ENCODE measurements around the gene IRAK1BP1. TPM values are rescaled to one million over a fixed set of nuclear protein-coding genes. Genes with fewer than 3 reads are reported as not detected.

The IRAK1BP1 gene
- 1 to 10 TPM; 2.9 to 3.1 TPM for total RNA-seq
- 0.99 TPM for polyA plus RNA-seq

GRCh38 chr6:78867370-78868040 lies at the start of gene IRAK1BP1:
TSS of gene IRAK1BP1 (plus strand) at chr6:78867551. CDS start at chr6:78867577, 26 bp downstream.
- Histone ChIP-seq H3K4me1 (ENCODE audit: insufficient read depth, low read length) (peaks cover 12% of the 10 kb centered on the region), H3K36me3 (ENCODE audit: insufficient read depth, low read length) (no peaks in the 10 kb centered on the region), H3K27me3 (ENCODE audit: insufficient read depth, low read length, poor library complexity, severe bottlenecking) (no peaks in the 10 kb centered on the region), H3K4me3 (ENCODE audit: low read length) (peak within 1 kb of the TSS; percentile 90), H3K27ac (ENCODE audit: low read depth, low read length) (peak within 1 kb of the TSS; percentile 92), H3K9me3 (ENCODE audit: low read length) (no peaks in the 10 kb centered on the region)
- DNase-seq, result peak; percentile 56 to 84 (median 73)
- Mint-ChIP-seq H3K27me3 (peaks cover 0 to 4% of the 10 kb centered on the region in 2 donors), H3K4me1 (peaks cover 18 to 26% (median 26%) of the 10 kb centered on the region in 3 donors), H3K9me3 (no peaks in the 10 kb centered on the region), H3K36me3 (peaks cover 5 to 19% (median 7%) of the 10 kb centered on the region in 3 donors), H3K27ac (peak within 1 kb of the TSS; percentile 89 to 99 (median 96)), H3K4me3 (peak within 1 kb of the TSS; percentile 92 to 100 (median 98))
- CTCF ChIA-PET, result no interaction called here
- POLR2A ChIA-PET, result interaction anchor here (0.7 kb wide), 1 partner anchor 365 kb away, joined by 3 read pairs; no protein-coding TSS in a partner anchor

GRCh38 chr6:78824045-78824444 lies 43.3 kb upstream of the IRAK1BP1 start:
- H3K27me3 Mint-ChIP-seq, result peaks cover 2 to 3% of the 10 kb centered on the region in 2 donors
- H3K27me3 ChIP-seq (ENCODE audit: insufficient read depth, low read length, poor library complexity, severe bottlenecking), result no peaks in the 10 kb centered on the region
- ChIA-PET CTCF (no interaction called here), POLR2A (no interaction called here)
- DNase-seq, result no peak
- H3K9me3 ChIP-seq (ENCODE audit: low read length), result no peaks in the 10 kb centered on the region
- no peaks in the 10 kb centered on the region for H3K4me1 ChIP-seq (ENCODE audit: insufficient read depth, low read length)
- no peaks in the 10 kb centered on the region for H3K4me1 Mint-ChIP-seq
- H3K36me3 Mint-ChIP-seq, result no peaks in the 10 kb centered on the region
- H3K27ac Mint-ChIP-seq, result no peak overlapping the region
- no peak overlapping the region for H3K4me3 Mint-ChIP-seq
- H3K4me3 ChIP-seq (ENCODE audit: low read length), result no peak overlapping the region
- H3K27ac ChIP-seq (ENCODE audit: low read depth, low read length), result no peak overlapping the region
- H3K9me3 Mint-ChIP-seq, result peaks cover 0 to 9% (median 2%) of the 10 kb centered on the region in 5 donors
- no peaks in the 10 kb centered on the region for H3K36me3 ChIP-seq (ENCODE audit: insufficient read depth, low read length)

- POLR2A ChIA-PET, result no interaction called here
- H3K4me3 Mint-ChIP-seq, result no peak overlapping the region
- H3K9me3 Mint-ChIP-seq, result no peaks in the 10 kb centered on the region
Measured at GRCh38 chr6:78829407-78829806, 37.9 kb upstream of the IRAK1BP1 start.

DNA sequence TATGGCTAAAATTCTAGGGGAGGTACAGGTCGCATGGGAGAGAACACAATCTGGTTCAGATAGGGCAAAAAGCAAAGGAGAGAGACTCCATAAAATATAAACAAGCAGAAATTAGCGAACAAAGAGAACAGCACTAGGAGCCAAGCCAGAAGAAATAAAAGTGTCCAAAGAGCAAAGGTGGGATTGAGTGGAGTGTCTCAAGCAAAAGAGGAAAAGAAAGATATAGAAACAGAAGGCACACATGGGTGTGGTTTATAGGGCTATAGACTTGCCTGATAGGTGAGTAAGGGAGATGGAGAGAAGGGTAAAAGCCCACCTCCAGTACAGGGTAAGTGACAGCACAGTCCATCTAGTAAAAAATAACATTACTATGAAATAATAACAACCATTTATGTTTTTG lies 36.5 kb upstream of the IRAK1BP1 start:
- H3K27me3 ChIP-seq (ENCODE audit: insufficient read depth, low read length, poor library complexity, severe bottlenecking), result no peaks in the 10 kb centered on the region
- no peak overlapping the region for H3K27ac Mint-ChIP-seq
- POLR2A ChIA-PET, result no interaction called here
- no peaks in the 10 kb centered on the region for H3K36me3 ChIP-seq (ENCODE audit: insufficient read depth, low read length)
- H3K27me3 Mint-ChIP-seq, result peaks cover 0 to 20% of the 10 kb centered on the region in 2 donors
- DNase-seq, result no peak
- no peak overlapping the region for H3K4me3 ChIP-seq (ENCODE audit: low read length)
- no peaks in the 10 kb centered on the region for H3K9me3 Mint-ChIP-seq
- CTCF ChIA-PET, result no interaction called here
- H3K27ac ChIP-seq (ENCODE audit: low read depth, low read length), result no peak overlapping the region
- H3K4me1 ChIP-seq (ENCODE audit: insufficient read depth, low read length), result no peaks in the 10 kb centered on the region
- no peak overlapping the region for H3K4me3 Mint-ChIP-seq
- H3K36me3 Mint-ChIP-seq, result no peaks in the 10 kb centered on the region
- no peaks in the 10 kb centered on the region for H3K4me1 Mint-ChIP-seq
- H3K9me3 ChIP-seq (ENCODE audit: low read length), result no peaks in the 10 kb centered on the region

More at GRCh38 chr6:78829407-78829806, 37.9 kb upstream of the IRAK1BP1 start:
- Histone ChIP-seq H3K27ac (ENCODE audit: low read depth, low read length) (no peak overlapping the region), H3K9me3 (ENCODE audit: low read length) (no peaks in the 10 kb centered on the region), H3K4me1 (ENCODE audit: insufficient read depth, low read length) (no peaks in the 10 kb centered on the region), H3K36me3 (ENCODE audit: insufficient read depth, low read length) (no peaks in the 10 kb centered on the region), H3K27me3 (ENCODE audit: insufficient read depth, low read length, poor library complexity, severe bottlenecking) (no peaks in the 10 kb centered on the region), H3K4me3 (ENCODE audit: low read length) (no peak overlapping the region)
- no peak overlapping the region for H3K27ac Mint-ChIP-seq
- H3K4me1 Mint-ChIP-seq, result no peaks in the 10 kb centered on the region
- CTCF ChIA-PET, result no interaction called here
- H3K27me3 Mint-ChIP-seq, result peaks cover 0 to 15% of the 10 kb centered on the region in 2 donors
- DNase-seq, result no peak
- H3K36me3 Mint-ChIP-seq, result no peaks in the 10 kb centered on the region

DNA sequence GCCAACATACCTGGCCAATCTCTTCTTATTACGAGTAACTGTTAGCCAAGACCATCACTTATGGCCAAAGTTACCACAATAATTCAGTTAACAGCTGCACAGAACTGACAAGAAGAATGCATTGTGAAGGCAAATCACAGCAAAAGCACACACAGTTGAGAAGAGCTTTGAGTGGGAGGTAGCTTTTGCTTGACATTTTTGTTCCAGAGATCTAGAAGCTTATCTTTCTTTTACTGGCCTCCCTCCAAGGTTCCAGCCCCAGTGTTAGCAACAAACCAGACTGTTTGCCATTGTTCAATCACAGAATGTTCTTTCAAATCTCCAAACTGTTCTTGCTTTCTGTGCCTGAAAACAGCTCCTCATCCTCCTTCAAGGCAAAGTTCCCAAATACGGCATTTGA lies 35.9 kb upstream of the IRAK1BP1 start:
- ChIA-PET CTCF (no interaction called here), POLR2A (no interaction called here)
- Mint-ChIP-seq H3K4me3 (no peak overlapping the region), H3K36me3 (no peaks in the 10 kb centered on the region), H3K27ac (no peak overlapping the region), H3K27me3 (peaks cover 0 to 22% of the 10 kb centered on the region in 2 donors), H3K4me1 (no peaks in the 10 kb centered on the region), H3K9me3 (no peaks in the 10 kb centered on the region)
- Histone ChIP-seq H3K27ac (ENCODE audit: low read depth, low read length) (no peak overlapping the region), H3K4me3 (ENCODE audit: low read length) (no peak overlapping the region), H3K9me3 (ENCODE audit: low read length) (no peaks in the 10 kb centered on the region), H3K4me1 (ENCODE audit: insufficient read depth, low read length) (no peaks in the 10 kb centered on the region), H3K36me3 (ENCODE audit: insufficient read depth, low read length) (no peaks in the 10 kb centered on the region), H3K27me3 (ENCODE audit: insufficient read depth, low read length, poor library complexity, severe bottlenecking) (no peaks in the 10 kb centered on the region)
- no peak for DNase-seq

- POLR2A ChIA-PET, result no interaction called here
Measured at GRCh38 chr6:78832091-78832808, 35.1 kb upstream of the IRAK1BP1 start.

GRCh38 chr6:78835817-78836216 lies 31.5 kb upstream of the IRAK1BP1 start:
- H3K9me3 Mint-ChIP-seq, result peaks cover 0 to 4% (median 0%) of the 10 kb centered on the region in 5 donors
- H3K4me3 ChIP-seq (ENCODE audit: low read length), result no peak overlapping the region
- no peaks in the 10 kb centered on the region for H3K9me3 ChIP-seq (ENCODE audit: low read length)
- DNase-seq, result no peak
- ChIA-PET POLR2A (no interaction called here), CTCF (no interaction called here)
- H3K36me3 Mint-ChIP-seq, result no peaks in the 10 kb centered on the region
- no peaks in the 10 kb centered on the region for H3K36me3 ChIP-seq (ENCODE audit: insufficient read depth, low read length)
- H3K4me1 ChIP-seq (ENCODE audit: insufficient read depth, low read length), result no peaks in the 10 kb centered on the region
- peaks cover 10 to 39% of the 10 kb centered on the region in 2 donors for H3K27me3 Mint-ChIP-seq
- no peak overlapping the region for H3K4me3 Mint-ChIP-seq
- no peak overlapping the region for H3K27ac Mint-ChIP-seq
- no peaks in the 10 kb centered on the region for H3K4me1 Mint-ChIP-seq
- H3K27ac ChIP-seq (ENCODE audit: low read depth, low read length), result no peak overlapping the region
- no peaks in the 10 kb centered on the region for H3K27me3 ChIP-seq (ENCODE audit: insufficient read depth, low read length, poor library complexity, severe bottlenecking)

More at GRCh38 chr6:78832091-78832808, 35.1 kb upstream of the IRAK1BP1 start:
- H3K27ac Mint-ChIP-seq, result no peak overlapping the region
- peaks cover 5 to 29% of the 10 kb centered on the region in 2 donors for H3K27me3 Mint-ChIP-seq
- CTCF ChIA-PET, result no interaction called here
- H3K4me1 Mint-ChIP-seq, result no peaks in the 10 kb centered on the region
- Histone ChIP-seq H3K27me3 (ENCODE audit: insufficient read depth, low read length, poor library complexity, severe bottlenecking) (no peaks in the 10 kb centered on the region), H3K9me3 (ENCODE audit: low read length) (no peaks in the 10 kb centered on the region), H3K27ac (ENCODE audit: low read depth, low read length) (no peak overlapping the region), H3K4me1 (ENCODE audit: insufficient read depth, low read length) (no peaks in the 10 kb centered on the region), H3K36me3 (ENCODE audit: insufficient read depth, low read length) (no peaks in the 10 kb centered on the region), H3K4me3 (ENCODE audit: low read length) (no peak overlapping the region)
- no peaks in the 10 kb centered on the region for H3K9me3 Mint-ChIP-seq
- DNase-seq, result no peak
- H3K4me3 Mint-ChIP-seq, result no peak overlapping the region
- no peaks in the 10 kb centered on the region for H3K36me3 Mint-ChIP-seq

GRCh38 chr6:78836598-78836997 lies 30.8 kb upstream of the IRAK1BP1 start:
- H3K4me3 ChIP-seq (ENCODE audit: low read length), result no peak overlapping the region
- DNase-seq, result no peak
- H3K9me3 ChIP-seq (ENCODE audit: low read length), result no peaks in the 10 kb centered on the region
- no peak overlapping the region for H3K27ac Mint-ChIP-seq
- H3K27me3 ChIP-seq (ENCODE audit: insufficient read depth, low read length, poor library complexity, severe bottlenecking), result no peaks in the 10 kb centered on the region
- ChIA-PET POLR2A (no interaction called here), CTCF (no interaction called here)
- no peak overlapping the region for H3K27ac ChIP-seq (ENCODE audit: low read depth, low read length)
- H3K4me3 Mint-ChIP-seq, result no peak overlapping the region
- H3K27me3 Mint-ChIP-seq, result peaks cover 10 to 37% of the 10 kb centered on the region in 2 donors
- H3K4me1 Mint-ChIP-seq, result no peaks in the 10 kb centered on the region
- H3K9me3 Mint-ChIP-seq, result peaks cover 0 to 4% (median 0%) of the 10 kb centered on the region in 5 donors
- H3K36me3 ChIP-seq (ENCODE audit: insufficient read depth, low read length), result no peaks in the 10 kb centered on the region
- no peaks in the 10 kb centered on the region for H3K36me3 Mint-ChIP-seq
- H3K4me1 ChIP-seq (ENCODE audit: insufficient read depth, low read length), result no peaks in the 10 kb centered on the region

Measured in CD8-positive, alpha-beta memory T cell (primary cell).